GM10847 (cell line): ENCODE measurements around the gene GPLD1.

ENCODE experiments used
- POLR2A ChIP-seq: IDR thresholded peaks from 2 replicates; pipeline ENCODE4 v1.6.1; 2011; ENCODE audit not compliant: insufficient read length; ENCODE audit errors: extremely low read depth

The GPLD1 gene

DNA sequence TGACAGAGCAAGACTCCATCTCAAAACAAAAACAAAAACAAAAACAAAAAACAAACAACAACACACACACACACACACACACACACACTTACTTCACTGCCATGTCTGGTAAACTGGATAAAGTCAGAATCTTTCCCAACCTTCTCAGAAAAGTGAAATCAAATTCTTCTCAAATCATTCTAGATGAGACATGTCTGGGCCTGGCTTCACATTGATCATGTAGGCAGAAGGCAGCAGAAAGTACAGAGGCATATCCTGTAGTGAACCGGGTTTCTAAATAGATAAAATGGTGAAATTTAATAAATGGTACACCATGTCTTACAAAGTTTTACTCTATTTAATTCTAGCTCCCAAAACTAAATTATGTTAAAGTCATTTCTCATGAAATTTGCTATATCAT, 101.6 kb downstream of the GPLD1 start:
- TF ChIP-seq POLR2A, result no peak

DNA sequence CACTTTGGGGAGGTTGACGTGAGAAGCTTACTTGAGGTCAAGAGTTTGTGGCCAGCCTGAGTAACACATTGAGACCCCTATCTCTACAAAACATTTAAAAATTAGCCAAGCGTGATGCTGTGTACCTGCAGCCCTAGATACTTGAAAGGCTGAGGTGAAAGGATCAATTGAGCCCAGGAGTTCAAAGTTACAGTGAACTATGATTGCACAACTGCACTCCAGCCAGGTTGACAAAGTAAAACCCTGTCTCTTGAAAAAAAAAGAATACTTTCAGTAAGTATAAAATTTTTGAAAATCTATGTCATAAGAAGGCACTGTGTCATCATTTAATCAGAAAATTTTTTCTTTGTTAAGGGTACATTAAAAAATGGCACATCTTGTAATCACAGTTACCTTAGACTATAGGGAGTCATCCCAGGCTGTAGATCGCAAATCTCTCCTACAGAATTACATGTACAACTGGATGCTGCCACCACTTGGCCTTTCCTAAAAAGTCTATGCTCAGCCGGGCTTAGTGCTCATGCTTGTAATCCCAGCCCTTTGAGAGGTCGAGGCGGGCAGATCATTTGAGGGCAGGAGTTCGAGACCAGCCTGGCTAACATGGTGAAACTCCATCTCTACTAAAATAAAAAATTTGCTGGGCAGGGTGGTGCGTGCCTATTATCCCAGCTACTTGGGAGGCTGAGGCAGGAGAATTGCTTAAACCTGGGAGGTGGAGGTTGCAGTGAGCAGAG, 103.7 kb downstream of the GPLD1 start:
- TF ChIP-seq POLR2A, result no peak

GRCh38 chr6:24382220-24382540, 107.2 kb downstream of the GPLD1 start:
- no peak for TF ChIP-seq POLR2A

- TF ChIP-seq POLR2A, result no peak
These were observed 107.7 kb downstream of the GPLD1 start for GRCh38 chr6:24381476-24382219.

- no peak for TF ChIP-seq POLR2A
These were observed 110.8 kb downstream of the GPLD1 start for GRCh38 chr6:24378473-24379097.
